Left ventricle myocardium inferior (tissue), 1 donor: Measurements from ENCODE around the gene MAP1LC3C. TPM values are rescaled to one million over a fixed set of nuclear protein-coding genes. Genes with fewer than 3 reads are reported as not detected.

Experiments
- DNase-seq: peaks from one replicate; pipeline ENCODE4 v3.0.0-alpha.2; 2020
- H3K27ac ChIP-seq: fragments of 200-600 bp; replicated peaks from 2 replicates; pipeline ENCODE4 v1.8.0; 2021
- H3K27me3 ChIP-seq: fragments of 200-600 bp; 2 replicates; pipeline ENCODE4 v1.8.0; 2021; ENCODE audit warnings: low read depth
- H3K36me3 ChIP-seq: fragments of 200-600 bp; 2 replicates; pipeline ENCODE4 v1.8.0; 2021
- H3K4me1 ChIP-seq: fragments of 200-600 bp; 2 replicates; pipeline ENCODE4 v1.8.0; 2021
- H3K4me3 ChIP-seq: fragments of 200-600 bp; 2 replicates; pipeline ENCODE4 v1.8.0; 2021; ENCODE audit warnings: mild to moderate bottlenecking, moderate library complexity
- H3K9me3 ChIP-seq: fragments of 200-600 bp; replicated peaks from 2 replicates; pipeline ENCODE4 v1.8.0; 2021
- intact Hi-C: fragments of 100-400 bp; cut with micrococcal nuclease; formaldehyde crosslinking; loops from one replicate; pipeline ENCODE4 v1.11.0; 2022
- total RNA-seq: library from RNA; stranded (reverse); fragmentation: NEBNext Ultra II Directional; extraction: Animal tissue kit (Norgen Biotek cat#: 25700); gene quantifications from one replicate; pipeline ENCODE4 v1.2.1, GENCODE V29; 2021
- TF ChIP-seq, protein P1 (sequence below): fragments of 200-600 bp; IDR thresholded peaks from 2 replicates; pipeline ENCODE4 v1.8.0; 2021; ENCODE audit warnings: antibody characterized with exemption, mild to moderate bottlenecking, borderline replicate concordance
- donor health status: DM: no; HTN: yes; CAD: no; lungs with severe emphysema.

The MAP1LC3C gene
- total RNA-seq, 1 donor from 2014 or later: 0.19 TPM

DNA sequence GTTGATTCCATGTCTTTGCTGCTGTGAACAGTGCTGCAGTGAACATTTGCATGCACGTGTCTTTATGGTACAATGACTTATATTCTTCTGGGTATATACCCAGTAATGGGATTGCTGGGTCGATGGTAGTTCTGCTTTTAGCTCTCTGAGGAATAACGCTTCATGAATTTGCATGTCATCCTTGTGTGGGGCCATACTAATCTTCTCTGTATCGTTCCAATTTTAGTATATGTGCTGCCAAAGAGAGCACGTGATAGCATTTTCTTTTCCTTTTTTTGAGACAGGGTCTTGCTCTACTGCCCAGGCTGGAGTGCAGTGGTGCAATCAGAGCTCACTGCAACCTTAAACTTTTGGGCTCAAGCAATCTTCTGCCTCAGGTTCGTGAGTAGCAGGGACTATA, 24.9 kb upstream of the MAP1LC3C start:
- intact Hi-C loops: no loop called here
- no peaks in the 10 kb centered on the region for H3K4me1 ChIP-seq
- H3K27me3 ChIP-seq: peaks cover 5% of the 10 kb centered on the region
- TF ChIP-seq, protein P1, sequence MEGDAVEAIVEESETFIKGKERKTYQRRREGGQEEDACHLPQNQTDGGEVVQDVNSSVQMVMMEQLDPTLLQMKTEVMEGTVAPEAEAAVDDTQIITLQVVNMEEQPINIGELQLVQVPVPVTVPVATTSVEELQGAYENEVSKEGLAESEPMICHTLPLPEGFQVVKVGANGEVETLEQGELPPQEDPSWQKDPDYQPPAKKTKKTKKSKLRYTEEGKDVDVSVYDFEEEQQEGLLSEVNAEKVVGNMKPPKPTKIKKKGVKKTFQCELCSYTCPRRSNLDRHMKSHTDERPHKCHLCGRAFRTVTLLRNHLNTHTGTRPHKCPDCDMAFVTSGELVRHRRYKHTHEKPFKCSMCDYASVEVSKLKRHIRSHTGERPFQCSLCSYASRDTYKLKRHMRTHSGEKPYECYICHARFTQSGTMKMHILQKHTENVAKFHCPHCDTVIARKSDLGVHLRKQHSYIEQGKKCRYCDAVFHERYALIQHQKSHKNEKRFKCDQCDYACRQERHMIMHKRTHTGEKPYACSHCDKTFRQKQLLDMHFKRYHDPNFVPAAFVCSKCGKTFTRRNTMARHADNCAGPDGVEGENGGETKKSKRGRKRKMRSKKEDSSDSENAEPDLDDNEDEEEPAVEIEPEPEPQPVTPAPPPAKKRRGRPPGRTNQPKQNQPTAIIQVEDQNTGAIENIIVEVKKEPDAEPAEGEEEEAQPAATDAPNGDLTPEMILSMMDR: no peak
- no peak overlapping the region for H3K27ac ChIP-seq
- H3K9me3 ChIP-seq: peaks cover 11% of the 10 kb centered on the region
- H3K4me3 ChIP-seq: no peak overlapping the region
- DNase-seq: no peak
- H3K36me3 ChIP-seq: no peaks in the 10 kb centered on the region

DNA sequence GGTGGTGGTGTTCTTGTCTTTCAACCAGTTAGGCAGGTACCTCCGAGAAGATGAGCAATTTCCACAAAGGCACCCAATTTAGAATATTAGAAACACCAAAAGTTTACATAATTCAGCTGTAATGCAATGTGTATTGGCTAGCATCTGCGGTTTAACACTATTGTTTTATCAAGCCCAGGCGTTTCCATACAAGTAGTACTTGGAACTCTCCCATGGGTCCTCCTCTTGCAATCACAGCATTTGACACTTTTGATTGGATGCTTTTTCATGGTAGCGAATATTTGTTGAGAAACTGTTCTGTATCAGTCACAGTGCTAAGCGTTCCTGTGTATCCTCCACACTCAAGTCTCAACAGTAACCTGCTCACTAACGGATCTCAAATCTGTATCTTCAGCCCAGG, 20.1 kb upstream of the MAP1LC3C start:
- Histone ChIP-seq H3K9me3 (peaks cover 11% of the 10 kb centered on the region), H3K27me3 (no peaks in the 10 kb centered on the region), H3K36me3 (no peaks in the 10 kb centered on the region), H3K4me3 (no peak overlapping the region), H3K27ac (no peak overlapping the region), H3K4me1 (no peaks in the 10 kb centered on the region)
- intact Hi-C loops: no loop called here
- no peak for DNase-seq
- TF ChIP-seq, protein P1: no peak

DNA sequence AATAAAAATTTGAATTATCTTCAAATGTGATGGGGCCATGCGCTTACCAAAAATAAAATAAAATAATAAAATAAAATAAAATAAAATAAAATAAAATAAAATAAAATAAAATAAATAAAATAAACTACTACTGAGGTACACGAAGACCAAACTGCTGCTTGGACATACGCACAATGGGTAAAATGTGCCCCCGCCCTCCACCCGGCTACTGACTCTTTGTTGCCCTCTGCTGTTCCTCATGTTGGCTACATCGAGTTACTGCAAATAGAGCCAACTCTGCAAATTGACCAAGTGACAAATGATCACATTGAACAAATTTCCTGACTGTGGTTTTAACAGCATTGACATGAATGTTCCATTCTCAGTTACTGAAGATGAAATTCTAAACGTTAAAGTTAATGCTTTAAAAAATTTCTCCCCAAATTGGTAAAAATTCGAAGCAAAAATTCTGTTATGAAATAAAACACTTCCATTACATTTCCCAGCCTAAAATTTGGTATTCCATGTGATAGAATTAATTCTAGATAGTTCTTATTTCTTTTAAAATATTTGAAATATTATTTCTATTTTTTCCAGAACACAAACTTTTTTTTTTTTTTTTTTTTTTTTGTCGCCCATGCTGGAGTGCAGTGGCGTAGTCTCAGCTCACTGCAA, 18.8 kb upstream of the MAP1LC3C start:
- H3K9me3 ChIP-seq: peaks cover 11% of the 10 kb centered on the region
- H3K4me3 ChIP-seq: no peak overlapping the region
- no peak overlapping the region for H3K27ac ChIP-seq
- H3K4me1 ChIP-seq: no peaks in the 10 kb centered on the region
- H3K27me3 ChIP-seq: no peaks in the 10 kb centered on the region
- TF ChIP-seq, protein P1: peak; percentile 75
- intact Hi-C loops: no loop called here
- no peaks in the 10 kb centered on the region for H3K36me3 ChIP-seq
- DNase-seq: peak; percentile 38

DNA sequence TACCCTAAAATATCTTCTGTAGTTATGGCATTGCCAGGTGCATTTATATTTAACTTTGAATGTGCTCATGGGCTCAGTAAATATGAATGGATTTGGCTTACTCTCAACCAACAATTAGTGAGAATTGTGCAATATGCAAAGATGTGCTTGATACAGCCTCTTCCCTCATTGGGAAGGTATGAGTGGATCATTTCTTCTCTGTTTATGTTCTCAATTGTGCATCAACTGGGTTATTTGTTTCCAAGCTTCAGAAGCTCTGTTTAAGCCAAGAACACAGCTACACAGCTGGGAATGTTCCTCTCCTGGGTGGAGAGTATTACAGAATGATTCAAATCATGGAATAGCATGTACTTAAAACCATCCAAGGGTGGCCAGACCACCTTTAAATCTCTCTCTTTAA, 17.6 kb upstream of the MAP1LC3C start:
- Histone ChIP-seq H3K4me1 (no peaks in the 10 kb centered on the region), H3K36me3 (no peaks in the 10 kb centered on the region), H3K9me3 (peaks cover 5% of the 10 kb centered on the region), H3K4me3 (no peak overlapping the region), H3K27ac (no peak overlapping the region), H3K27me3 (no peaks in the 10 kb centered on the region)
- TF ChIP-seq, protein P1: no peak
- no peak for DNase-seq
- intact Hi-C loops: no loop called here

DNA sequence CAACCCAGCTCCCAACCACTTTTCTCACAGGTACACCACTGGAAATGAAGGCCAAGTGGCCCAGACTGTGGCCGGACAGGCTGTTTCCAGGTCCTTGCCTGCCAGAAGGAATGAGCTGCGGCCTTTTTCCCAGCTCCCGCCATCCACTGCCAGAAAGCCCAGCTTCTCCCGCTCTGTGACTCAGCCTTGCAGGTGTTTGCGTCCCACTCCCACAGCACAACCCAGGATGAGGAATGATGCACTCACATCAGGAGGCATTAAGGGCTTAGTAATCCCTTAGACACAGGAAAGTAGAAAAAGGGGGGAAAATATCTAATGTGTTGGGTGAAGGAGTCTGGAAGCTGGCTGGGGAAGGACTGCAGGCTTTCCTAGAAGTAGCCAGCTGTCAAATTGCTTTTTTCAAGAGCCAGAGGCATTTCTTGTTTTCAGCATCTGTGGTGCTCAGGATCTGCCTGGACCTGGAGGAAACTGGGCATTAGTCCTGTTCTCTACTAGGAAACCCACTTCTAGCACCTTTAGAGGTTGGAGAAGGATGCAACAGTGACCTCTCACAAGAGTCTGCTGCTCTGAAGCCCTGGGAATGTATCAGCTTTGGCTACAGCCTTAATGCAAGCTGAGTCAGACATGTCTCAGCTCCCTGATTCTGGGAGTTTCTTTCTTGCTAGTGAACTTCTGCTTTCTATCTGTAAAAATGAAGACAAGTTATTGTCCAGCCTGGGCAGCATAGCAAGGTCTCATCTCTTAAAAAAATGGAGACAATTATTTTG, 13.2 kb upstream of the MAP1LC3C start:
- no peak overlapping the region for H3K27ac ChIP-seq
- no peak for DNase-seq
- H3K27me3 ChIP-seq: peaks cover 20% of the 10 kb centered on the region
- no peaks in the 10 kb centered on the region for H3K36me3 ChIP-seq
- H3K4me1 ChIP-seq: no peaks in the 10 kb centered on the region
- H3K9me3 ChIP-seq: no peaks in the 10 kb centered on the region
- H3K4me3 ChIP-seq: no peak overlapping the region
- TF ChIP-seq, protein P1: no peak
- intact Hi-C loops: no loop called here
